ENCODE results near the gene RPS6KA2.

Gene RPS6KA2

GRCh38 chr6:166444446-166444845 lies 182.6 kb downstream of the RPS6KA2 start:
- TF ChIP-seq CTCF (IDR thresholded peaks at IDR 0.05; ENCODE audit: unreplicated experiment in 3 of 3), result no peak

GRCh38 chr6:166443166-166443565 lies 183.9 kb downstream of the RPS6KA2 start:
- no peaks in the 10 kb centered on the region for H3K9me3 Mint-ChIP-seq
- no peak overlapping the region for H3K27ac Mint-ChIP-seq
- peaks cover 9% of the 10 kb centered on the region for H3K27me3 Mint-ChIP-seq (ENCODE audit: low read depth)
- no peak overlapping the region for H3K4me3 Mint-ChIP-seq
- no peaks in the 10 kb centered on the region for H3K4me1 Mint-ChIP-seq
- peaks cover 22% of the 10 kb centered on the region for H3K36me3 Mint-ChIP-seq (ENCODE audit: low read depth)
- TF ChIP-seq CTCF (IDR thresholded peaks at IDR 0.05; ENCODE audit: unreplicated experiment in 3 of 3), result no peak

More at GRCh38 chr6:166444446-166444845, 182.6 kb downstream of the RPS6KA2 start:
- H3K4me1 Mint-ChIP-seq, result no peaks in the 10 kb centered on the region
- no peak overlapping the region for H3K4me3 Mint-ChIP-seq
- peaks cover 4% of the 10 kb centered on the region for H3K9me3 Mint-ChIP-seq
- no peak overlapping the region for H3K27ac Mint-ChIP-seq
- H3K27me3 Mint-ChIP-seq (ENCODE audit: low read depth), result peaks cover 9% of the 10 kb centered on the region
- H3K36me3 Mint-ChIP-seq (ENCODE audit: low read depth), result peaks cover 33% of the 10 kb centered on the region

- Mint-ChIP-seq H3K27ac (no peak overlapping the region), H3K9me3 (no peaks in the 10 kb centered on the region), H3K36me3 (ENCODE audit: low read depth) (peaks cover 16% of the 10 kb centered on the region), H3K27me3 (ENCODE audit: low read depth) (peaks cover 13% of the 10 kb centered on the region), H3K4me1 (no peaks in the 10 kb centered on the region), H3K4me3 (no peak overlapping the region)
- TF ChIP-seq CTCF (IDR thresholded peaks at IDR 0.05; ENCODE audit: unreplicated experiment in 3 of 3), result no peak
These were observed 184.8 kb downstream of the RPS6KA2 start for GRCh38 chr6:166442131-166442685.

GRCh38 chr6:166441325-166442078 lies 185.5 kb downstream of the RPS6KA2 start:
- no peak for TF ChIP-seq CTCF (IDR thresholded peaks at IDR 0.05; ENCODE audit: unreplicated experiment in 3 of 3)
- H3K27ac Mint-ChIP-seq, result no peak overlapping the region

GRCh38 chr6:166440729-166441128 lies 186.3 kb downstream of the RPS6KA2 start:
- peaks cover 5% of the 10 kb centered on the region for H3K4me1 Mint-ChIP-seq
- H3K27me3 Mint-ChIP-seq (ENCODE audit: low read depth), result peaks cover 13% of the 10 kb centered on the region
- no peak overlapping the region for H3K27ac Mint-ChIP-seq
- H3K36me3 Mint-ChIP-seq (ENCODE audit: low read depth), result peaks cover 4% of the 10 kb centered on the region
- no peak for TF ChIP-seq CTCF (IDR thresholded peaks at IDR 0.05; ENCODE audit: unreplicated experiment in 3 of 3)
- no peak overlapping the region for H3K4me3 Mint-ChIP-seq
- no peaks in the 10 kb centered on the region for H3K9me3 Mint-ChIP-seq

More at GRCh38 chr6:166441325-166442078, 185.5 kb downstream of the RPS6KA2 start:
- Mint-ChIP-seq H3K36me3 (ENCODE audit: low read depth) (peaks cover 9% of the 10 kb centered on the region), H3K9me3 (no peaks in the 10 kb centered on the region), H3K4me3 (no peak overlapping the region), H3K27me3 (ENCODE audit: low read depth) (peaks cover 13% of the 10 kb centered on the region), H3K4me1 (no peaks in the 10 kb centered on the region)

- H3K36me3 Mint-ChIP-seq (ENCODE audit: low read depth), result peaks cover 4% of the 10 kb centered on the region
- no peaks in the 10 kb centered on the region for H3K9me3 Mint-ChIP-seq
- H3K27ac Mint-ChIP-seq, result no peak overlapping the region
- no peak for TF ChIP-seq CTCF (IDR thresholded peaks at IDR 0.05; ENCODE audit: unreplicated experiment in 3 of 3)
- H3K4me1 Mint-ChIP-seq, result peaks cover 5% of the 10 kb centered on the region
- no peak overlapping the region for H3K4me3 Mint-ChIP-seq
- peaks cover 13% of the 10 kb centered on the region for H3K27me3 Mint-ChIP-seq (ENCODE audit: low read depth)
These were observed 186.9 kb downstream of the RPS6KA2 start for GRCh38 chr6:166440106-166440505.
